Measurements from ENCODE around the gene WASF3.

GRCh38 chr13:26557051-26557392 is 461 bp upstream of the WASF3 start:
- no peak for TF ChIP-seq CTCF (IDR thresholded peaks at IDR 0.05; ENCODE audit: insufficient read depth, low read length)
- no peak for TF ChIP-seq POLR2AphosphoS5 (IDR thresholded peaks at IDR 0.05; ENCODE audit: low read depth)
- TF ChIP-seq REST (IDR thresholded peaks at IDR 0.05; ENCODE audit: insufficient replicate concordance, low read depth): no peak
- TF ChIP-seq GABPA (IDR thresholded peaks at IDR 0.05; ENCODE audit: low read depth): no peak
- TF ChIP-seq SPI1 (IDR thresholded peaks at IDR 0.05; ENCODE audit: borderline replicate concordance, low read depth): no peak
